GM21528 (cell line): Measurements from ENCODE around the gene SPAG16.
"Not testable (repeated sequence)": the region's sequence is repeated elsewhere in the genome, so short reads cannot be mapped to it uniquely, and the experiment has no call there.

Source experiments
- ATAC-seq: cut with Tn5 transposase; IDR thresholded peaks from one replicate; pipeline ENCODE4 v1.9.1; 2021; ENCODE audit warnings: mild to moderate bottlenecking, moderate library complexity; ENCODE audit not compliant: unreplicated experiment, low FRiP score

The SPAG16 gene

GRCh38 chr2:214051585-214051984 lies 767.3 kb downstream of the SPAG16 start:
- no peak for ATAC-seq

- ATAC-seq, result no peak
Observed at GRCh38 chr2:214052235-214052634, 768.0 kb downstream of the SPAG16 start.

DNA sequence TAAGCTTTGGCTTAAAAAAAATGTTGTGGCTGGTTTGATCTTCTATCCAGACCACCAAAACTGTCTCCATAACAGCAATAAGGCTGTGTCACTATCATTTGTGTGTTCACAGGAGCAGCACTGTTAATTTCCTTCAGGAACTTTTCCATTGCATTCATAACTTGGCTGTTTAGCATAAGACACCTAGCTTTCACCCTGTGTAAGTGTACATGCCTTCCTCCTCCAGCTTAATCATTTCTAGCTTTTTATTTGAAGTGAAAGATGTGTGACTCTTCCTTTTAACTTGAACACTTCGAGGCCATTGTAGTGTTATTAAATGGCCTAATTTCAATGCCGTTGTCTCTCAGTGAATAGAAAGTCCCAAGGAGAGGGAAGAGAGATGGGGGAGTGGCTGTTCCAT lies 773.7 kb downstream of the SPAG16 start:
- no peak for ATAC-seq

GRCh38 chr2:214062279-214062678 lies 778.0 kb downstream of the SPAG16 start:
- ATAC-seq, result not testable (repeated sequence)

GRCh38 chr2:214064471-214064870 lies 780.2 kb downstream of the SPAG16 start:
- ATAC-seq, result no peak

- ATAC-seq, result no peak
Observed at GRCh38 chr2:214066862-214067261, 782.6 kb downstream of the SPAG16 start.

- ATAC-seq, result no peak
Observed at GRCh38 chr2:214069254-214069653, 785.0 kb downstream of the SPAG16 start.

- no peak for ATAC-seq
Observed at GRCh38 chr2:214075456-214075855, 791.2 kb downstream of the SPAG16 start.

DNA sequence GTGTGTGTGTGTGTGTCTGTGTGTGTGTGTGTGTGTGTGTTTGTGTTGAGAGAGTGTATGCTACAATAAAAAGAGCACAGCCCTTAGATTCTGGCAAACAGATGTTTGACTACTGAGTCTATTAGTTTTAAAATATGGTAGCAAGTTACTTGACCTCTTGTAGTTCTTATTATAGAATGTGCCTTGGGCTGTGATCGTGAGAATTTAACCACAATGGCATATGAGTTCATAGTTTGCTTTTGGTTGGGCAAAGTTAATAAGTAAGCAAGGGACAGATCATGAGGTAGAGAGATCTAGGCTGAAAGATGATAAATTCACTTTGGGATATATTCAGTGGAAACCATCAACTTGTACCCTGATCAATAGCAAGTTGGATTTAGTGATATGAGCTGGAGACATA lies 792.3 kb downstream of the SPAG16 start:
- ATAC-seq, result no peak

DNA sequence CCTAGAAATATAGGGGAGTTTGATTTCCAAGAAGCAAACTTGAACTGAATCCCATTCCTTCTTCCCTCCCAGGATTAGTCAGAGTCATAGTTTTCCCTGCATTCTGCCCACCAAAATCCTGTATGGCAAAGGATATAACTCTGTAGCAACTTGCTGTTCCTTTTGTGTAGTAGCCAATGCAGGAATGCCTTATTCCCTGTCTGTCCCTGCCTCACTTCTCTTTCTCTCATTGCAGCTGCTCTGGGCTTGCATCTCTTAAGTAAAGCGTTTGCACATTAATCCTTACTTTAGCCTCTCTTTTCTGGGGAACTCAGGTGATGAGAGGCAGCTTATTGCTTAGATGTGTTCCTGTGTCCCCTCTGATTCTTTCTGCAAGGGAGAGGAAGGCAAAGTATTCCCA lies 793.5 kb downstream of the SPAG16 start:
- ATAC-seq, result no peak

- no peak for ATAC-seq
Observed at GRCh38 chr2:214079032-214079431, 794.8 kb downstream of the SPAG16 start.

- ATAC-seq, result no peak
Observed at GRCh38 chr2:214088536-214088935, 804.3 kb downstream of the SPAG16 start.

DNA sequence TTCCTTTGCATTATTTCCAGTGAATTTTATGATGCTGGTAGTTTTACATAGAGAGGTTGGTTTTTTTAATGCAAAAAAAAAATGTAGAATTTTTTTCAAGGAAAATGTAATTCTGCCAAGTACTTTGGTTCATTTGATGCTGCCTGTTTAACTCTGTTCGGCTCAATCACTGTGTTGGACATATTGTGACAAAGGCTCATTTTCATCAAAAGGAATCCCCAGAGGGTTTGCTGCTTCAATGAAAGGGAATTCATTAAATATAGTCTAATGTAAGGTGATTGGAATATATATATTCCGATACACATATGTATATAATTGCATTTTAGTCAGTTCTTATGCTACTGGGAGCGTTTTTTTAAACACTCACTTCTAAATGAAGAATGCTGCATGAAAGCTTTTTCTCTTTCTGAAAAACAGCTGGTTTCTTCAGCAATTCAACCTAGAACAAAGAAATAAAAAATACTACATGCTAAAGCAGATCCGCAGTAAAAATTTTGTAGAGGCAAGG lies 812.0 kb downstream of the SPAG16 start:
- ATAC-seq, result no peak

- no peak for ATAC-seq
Observed at GRCh38 chr2:214098811-214099210, 814.5 kb downstream of the SPAG16 start.

- no peak for ATAC-seq
Observed at GRCh38 chr2:214100488-214100887, 816.2 kb downstream of the SPAG16 start.

DNA sequence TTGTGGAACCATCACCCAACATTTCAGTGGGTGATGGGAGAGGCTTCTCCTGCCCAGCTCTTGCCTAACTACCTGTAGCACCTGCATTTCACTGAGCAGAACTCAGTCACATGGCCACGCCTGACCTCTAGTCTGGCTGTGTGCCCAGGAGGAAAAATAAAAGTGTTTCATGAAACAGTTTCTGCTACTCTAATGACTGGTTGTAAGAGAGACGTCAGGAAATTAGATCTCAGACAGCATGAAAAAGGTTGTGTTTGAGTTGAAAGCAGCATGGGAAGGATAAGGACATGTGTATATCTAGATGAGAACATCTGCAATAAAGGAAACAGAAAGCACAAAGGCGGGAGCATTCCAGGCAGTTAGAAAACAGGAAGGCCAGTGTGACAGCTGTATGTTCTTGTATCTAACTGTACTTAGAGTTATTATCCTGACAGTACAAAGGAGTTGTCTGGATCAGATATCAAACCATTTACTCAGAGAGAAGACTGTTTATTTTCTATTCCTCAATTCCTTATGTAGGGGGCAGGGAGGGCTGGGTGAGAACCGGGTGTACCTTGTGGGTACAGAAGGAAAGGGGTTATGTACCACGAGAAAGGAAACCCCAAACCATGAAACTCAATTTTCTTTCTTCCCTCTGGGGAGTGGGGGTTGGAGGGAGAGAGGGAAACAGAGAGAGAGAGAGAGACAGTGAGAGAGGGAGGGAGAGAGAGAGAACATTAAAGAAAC lies 819.2 kb downstream of the SPAG16 start:
- ATAC-seq, result no peak

GRCh38 chr2:214104219-214104618 lies 820.0 kb downstream of the SPAG16 start:
- no peak for ATAC-seq

DNA sequence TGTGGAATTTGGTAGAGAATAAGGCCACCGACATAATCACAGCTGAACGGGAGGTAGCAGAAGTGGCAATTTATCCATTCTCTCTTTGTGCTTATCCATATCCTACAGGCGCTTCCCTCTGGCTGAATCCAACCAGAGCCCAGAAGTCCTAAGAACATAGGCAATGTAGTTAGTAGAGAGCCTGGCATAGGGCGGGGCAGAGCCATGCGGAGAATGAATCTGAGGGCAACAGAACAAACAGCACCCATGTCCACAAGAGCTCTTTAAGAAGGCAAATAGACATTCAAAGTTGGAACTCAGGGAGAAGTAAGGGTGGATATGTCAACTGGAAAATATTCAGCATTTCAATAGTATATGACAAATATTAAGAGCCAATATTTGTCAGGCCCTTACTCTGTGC lies 820.7 kb downstream of the SPAG16 start:
- no peak for ATAC-seq

GRCh38 chr2:214107726-214108125 lies 823.5 kb downstream of the SPAG16 start:
- ATAC-seq, result no peak

- no peak for ATAC-seq
Observed at GRCh38 chr2:214108598-214108997, 824.3 kb downstream of the SPAG16 start.

DNA sequence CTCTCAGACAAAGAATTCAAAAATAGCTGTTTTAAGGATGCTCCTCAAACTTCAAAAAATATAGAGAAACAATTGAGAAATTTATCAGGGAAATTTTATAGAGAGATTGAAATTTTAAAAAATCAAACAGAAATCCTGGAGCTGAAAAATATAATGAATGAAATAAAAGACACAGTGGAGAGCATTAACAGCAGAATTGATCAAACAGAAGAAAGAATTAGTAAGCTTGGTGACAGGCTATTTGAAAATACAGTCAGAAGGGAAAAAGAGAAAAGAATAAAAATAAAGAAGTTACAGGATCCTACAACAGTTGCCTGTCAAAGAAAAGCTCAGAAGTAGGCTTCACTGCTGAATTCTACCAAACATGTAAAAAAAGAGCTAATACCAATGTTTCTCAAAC lies 832.8 kb downstream of the SPAG16 start:
- no peak for ATAC-seq

DNA sequence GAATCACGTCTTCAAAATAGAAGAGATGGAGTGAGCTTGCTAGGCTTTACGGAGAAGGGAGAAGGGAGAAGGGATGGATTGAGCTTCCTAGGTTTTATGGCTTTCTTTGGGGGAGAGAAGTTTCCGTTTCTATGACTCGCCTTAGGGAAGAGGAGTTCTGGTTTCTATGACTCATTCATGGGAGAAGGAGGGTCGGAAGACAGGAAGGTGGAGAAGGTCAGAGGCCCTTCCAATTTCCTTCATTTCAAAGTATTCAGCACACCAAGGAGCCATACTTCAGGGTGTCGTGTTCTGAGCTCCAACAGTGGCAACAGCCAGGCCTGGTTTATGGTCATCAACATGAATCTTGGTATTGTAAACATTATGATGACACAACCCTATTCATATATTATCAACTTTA lies 841.9 kb downstream of the SPAG16 start:
- no peak for ATAC-seq

GRCh38 chr2:214127170-214127569 lies 842.9 kb downstream of the SPAG16 start:
- no peak for ATAC-seq
